Measurements from ENCODE around the gene CDKN1C.

- TF ChIP-seq CTCF (IDR thresholded peaks at IDR 0.05) (no peak), POLR2A (IDR thresholded peaks at IDR 0.05) (no peak)
Measured at GRCh38 chr11:2869561-2870427, 15.8 kb downstream of the CDKN1C start.
